NAMALWA (cell line): Measurements from ENCODE around the gene CSF2RB.

Experiments
- DNase-seq: peaks from one replicate; pipeline ENCODE4 v3.0.0-alpha.2; 2015; ENCODE audit warnings: low spot score

CSF2RB gene

GRCh38 chr22:36921309-36922104 is 8.1 kb downstream of the CSF2RB start:
- no peak for DNase-seq

- DNase-seq, result no peak
These were observed 8.7 kb downstream of the CSF2RB start for GRCh38 chr22:36922105-36922608.

- DNase-seq, result no peak
These were observed 9.3 kb downstream of the CSF2RB start for GRCh38 chr22:36922711-36923110.

GRCh38 chr22:36923131-36923788 is 9.8 kb downstream of the CSF2RB start:
- DNase-seq, result no peak

GRCh38 chr22:36924151-36924698 is 10.8 kb downstream of the CSF2RB start:
- no peak for DNase-seq

GRCh38 chr22:36925388-36926290 is 12.2 kb downstream of the CSF2RB start:
- DNase-seq, result no peak

GRCh38 chr22:36926309-36926708 is 12.9 kb downstream of the CSF2RB start:
- no peak for DNase-seq

- no peak for DNase-seq
These were observed 13.4 kb downstream of the CSF2RB start for GRCh38 chr22:36926721-36927435.

- no peak for DNase-seq
These were observed 14.2 kb downstream of the CSF2RB start for GRCh38 chr22:36927671-36928070.

- DNase-seq, result no peak
These were observed 14.8 kb downstream of the CSF2RB start for GRCh38 chr22:36928196-36928595.

- no peak for DNase-seq
These were observed 15.5 kb downstream of the CSF2RB start for GRCh38 chr22:36928786-36929535.

GRCh38 chr22:36929621-36930020 is 16.2 kb downstream of the CSF2RB start:
- no peak for DNase-seq

- peak; percentile 14 for DNase-seq
These were observed 16.9 kb downstream of the CSF2RB start for GRCh38 chr22:36930041-36930935.

GRCh38 chr22:36931446-36931845 is 18.0 kb downstream of the CSF2RB start:
- DNase-seq, result no peak

- peak; percentile 14 for DNase-seq
These were observed 20.4 kb downstream of the CSF2RB start for GRCh38 chr22:36933629-36934417.

- DNase-seq, result no peak
These were observed 21.2 kb downstream of the CSF2RB start for GRCh38 chr22:36934418-36935312.

GRCh38 chr22:36935313-36935610 is 21.8 kb downstream of the CSF2RB start:
- no peak for DNase-seq

GRCh38 chr22:36935694-36936093 is 22.3 kb downstream of the CSF2RB start:
- DNase-seq, result no peak
